ENCODE measurements around the gene KLC3.

GRCh38 chr19:45327404-45328143 lies 13.0 kb upstream of the KLC3 start:
- TF ChIP-seq CTCF (IDR thresholded peaks at IDR 0.05 in 2 of 3, conservative IDR thresholded peaks at IDR 0.05 in 1 of 3; ENCODE audit: borderline replicate concordance in 1 of 3, insufficient read depth in 1 of 3, low read depth in 2 of 3, low read length in 2 of 3) = no peak
- no peak for TF ChIP-seq POLR2AphosphoS5 (IDR thresholded peaks at IDR 0.05; ENCODE audit: low read depth, low read length)

Data from HCT116 (cell line).